ENCODE measurements around the gene ENOX1. TPM values are rescaled to one million over a fixed set of nuclear protein-coding genes. Genes with fewer than 3 reads are reported as not detected.

The ENOX1 gene
- total RNA-seq, 1 experiment from 2014 or later = 0.95 TPM

GRCh38 chr13:43266936-43267615, 519.7 kb downstream of the ENOX1 start:
- H3K9me2 ChIP-seq (replicated peaks; ENCODE audit: low read length) = no peaks in the 10 kb centered on the region
- H3K4me2 ChIP-seq (ENCODE audit: low read length) = no peak overlapping the region
- no peaks in the 10 kb centered on the region for H3K27me3 ChIP-seq (ENCODE audit: low read length)
- ATAC-seq = no peak
- POLR2A ChIA-PET (ENCODE audit: unreplicated experiment) = no interaction called here
- H3K9me3 ChIP-seq (ENCODE audit: low read length) = no peaks in the 10 kb centered on the region
- H3K79me2 ChIP-seq (ENCODE audit: low read length) = no peaks in the 10 kb centered on the region
- intact Hi-C loops (cut with micrococcal nuclease) = loop anchor here (10.0 kb wide), 1 partner anchor 608 kb away; the partner anchor contains the start of genes CCDC122 and LACC1
- H3K27ac ChIP-seq (ENCODE audit: low read length) = no peak overlapping the region
- H3K4me3 ChIP-seq (ENCODE audit: low read length) = no peak overlapping the region
- no peaks in the 10 kb centered on the region for H3K36me3 ChIP-seq (ENCODE audit: low read depth, low read length)
- no peak for TF ChIP-seq CTCF (conservative IDR thresholded peaks at IDR 0.05; ENCODE audit: low read depth, low read length)
- no peak for TF ChIP-seq EZH2 (IDR thresholded peaks at IDR 0.05; ENCODE audit: low read length, unreplicated experiment)
- TF ChIP-seq EZH2phosphoT487 (IDR thresholded peaks at IDR 0.05; ENCODE audit: borderline replicate concordance, low read length) = no peak
- peaks cover 38% of the 10 kb centered on the region for H3K4me1 ChIP-seq (ENCODE audit: insufficient read depth, low read length)
- CTCF ChIA-PET = no interaction called here
- H2AFZ ChIP-seq (ENCODE audit: low read length) = no peak overlapping the region
- BruUV-seq (replicated peaks) = no TSS peak
- no peaks in the 10 kb centered on the region for H3F3A ChIP-seq (ENCODE audit: low read length, unreplicated experiment)
- DNase-seq = no peak
- H3K9ac ChIP-seq (ENCODE audit: low read length) = no peak overlapping the region
- no peaks in the 10 kb centered on the region for H4K20me1 ChIP-seq (ENCODE audit: low read length)

- H3F3A ChIP-seq (ENCODE audit: low read length, unreplicated experiment) = no peaks in the 10 kb centered on the region
- H2AFZ ChIP-seq (ENCODE audit: low read length) = no peak overlapping the region
- H3K36me3 ChIP-seq (ENCODE audit: low read depth, low read length) = no peaks in the 10 kb centered on the region
- no peaks in the 10 kb centered on the region for H3K9me2 ChIP-seq (replicated peaks; ENCODE audit: low read length)
- no peak for ATAC-seq
- no peak for DNase-seq
- no peak overlapping the region for H3K27ac ChIP-seq (ENCODE audit: low read length)
- H3K4me2 ChIP-seq (ENCODE audit: low read length) = no peak overlapping the region
- H3K9me3 ChIP-seq (ENCODE audit: low read length) = no peaks in the 10 kb centered on the region
- H3K4me3 ChIP-seq (ENCODE audit: low read length) = no peak overlapping the region
- intact Hi-C loops (cut with micrococcal nuclease) = loop anchor here (10.0 kb wide), 1 partner anchor 610 kb away; the partner anchor contains the start of genes CCDC122 and LACC1
- H3K79me2 ChIP-seq (ENCODE audit: low read length) = no peaks in the 10 kb centered on the region
- H4K20me1 ChIP-seq (ENCODE audit: low read length) = no peaks in the 10 kb centered on the region
- H3K27me3 ChIP-seq (ENCODE audit: low read length) = no peaks in the 10 kb centered on the region
- POLR2A ChIA-PET (ENCODE audit: unreplicated experiment) = no interaction called here
- no TSS peak for BruUV-seq (replicated peaks)
- peaks cover 35% of the 10 kb centered on the region for H3K4me1 ChIP-seq (ENCODE audit: insufficient read depth, low read length)
- CTCF ChIA-PET = no interaction called here
- H3K9ac ChIP-seq (ENCODE audit: low read length) = no peak overlapping the region
- TF ChIP-seq EZH2phosphoT487 (IDR thresholded peaks at IDR 0.05; ENCODE audit: borderline replicate concordance, low read length) (no peak), EZH2 (IDR thresholded peaks at IDR 0.05; ENCODE audit: low read length, unreplicated experiment) (no peak), CTCF (conservative IDR thresholded peaks at IDR 0.05; ENCODE audit: low read depth, low read length) (no peak)
Observed at GRCh38 chr13:43265028-43265427, 521.7 kb downstream of the ENOX1 start.

GRCh38 chr13:43264458-43264857, 522.3 kb downstream of the ENOX1 start:
- Histone ChIP-seq H2AFZ (ENCODE audit: low read length) (no peak overlapping the region), H3K36me3 (ENCODE audit: low read depth, low read length) (no peaks in the 10 kb centered on the region), H3K27ac (ENCODE audit: low read length) (no peak overlapping the region), H3K4me2 (ENCODE audit: low read length) (no peak overlapping the region), H3K9me3 (ENCODE audit: low read length) (no peaks in the 10 kb centered on the region), H3K79me2 (ENCODE audit: low read length) (no peaks in the 10 kb centered on the region), H3K9me2 (replicated peaks; ENCODE audit: low read length) (no peaks in the 10 kb centered on the region), H3K9ac (ENCODE audit: low read length) (no peak overlapping the region), H3K4me3 (ENCODE audit: low read length) (no peak overlapping the region), H3F3A (ENCODE audit: low read length, unreplicated experiment) (no peaks in the 10 kb centered on the region), H4K20me1 (ENCODE audit: low read length) (no peaks in the 10 kb centered on the region), H3K27me3 (ENCODE audit: low read length) (no peaks in the 10 kb centered on the region), H3K4me1 (ENCODE audit: insufficient read depth, low read length) (peaks cover 29% of the 10 kb centered on the region)
- TF ChIP-seq CTCF (conservative IDR thresholded peaks at IDR 0.05; ENCODE audit: low read depth, low read length) = no peak
- no peak for TF ChIP-seq EZH2 (IDR thresholded peaks at IDR 0.05; ENCODE audit: low read length, unreplicated experiment)
- no peak for TF ChIP-seq EZH2phosphoT487 (IDR thresholded peaks at IDR 0.05; ENCODE audit: borderline replicate concordance, low read length)
- intact Hi-C loops (cut with micrococcal nuclease) = loop anchor here (10.0 kb wide), 1 partner anchor 610 kb away; the partner anchor contains the start of genes CCDC122 and LACC1
- no peak for DNase-seq
- POLR2A ChIA-PET (ENCODE audit: unreplicated experiment) = no interaction called here
- BruUV-seq (replicated peaks) = no TSS peak
- no peak for ATAC-seq
- CTCF ChIA-PET = no interaction called here
